ENCODE data around the gene CNTN6.

DNA sequence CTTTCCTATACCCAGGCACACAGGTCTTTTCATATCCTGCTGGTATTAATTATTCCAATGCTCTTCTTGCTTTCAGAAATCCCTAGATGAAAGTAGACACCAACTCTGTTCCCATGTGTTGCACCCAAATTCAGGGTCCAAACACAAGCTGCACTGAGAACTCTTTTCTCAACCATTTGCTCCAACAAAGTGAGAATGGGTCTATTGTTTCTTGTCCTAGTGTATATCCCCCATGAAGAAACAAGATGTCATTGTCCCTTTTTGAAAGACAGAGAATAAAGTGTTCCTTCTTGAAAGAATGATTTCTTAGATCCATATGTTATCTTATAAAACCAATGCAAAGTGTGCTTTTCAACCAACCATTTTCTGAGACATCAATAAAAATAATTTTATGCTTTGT lies 353.7 kb downstream of the CNTN6 start:
- TF ChIP-seq REST (IDR thresholded peaks at IDR 0.05; ENCODE audit: insufficient read depth in 1 of 2, low read depth in 2 of 2, low read length in 2 of 2) = no peak
- TF ChIP-seq SIN3A (IDR thresholded peaks at IDR 0.05; ENCODE audit: borderline replicate concordance, insufficient read depth, low read length) = no peak
- no peak for TF ChIP-seq FOXP2 (optimal IDR thresholded peaks at IDR 0.05; ENCODE audit: borderline replicate concordance, extremely low read depth, extremely low read length, insufficient read depth)
